K562 (cell line): ENCODE results near the gene CEBPB. TPM values are rescaled to one million over a fixed set of nuclear protein-coding genes. Genes with fewer than 3 reads are reported as not detected.

Source experiments
- ATAC-seq: fragments of 200-7000 bp; cut with Tn5 transposase; 3 replicates; pipeline ENCODE4 v1.9.1; 2020; ENCODE audit warnings: moderate library complexity
- BruUV-seq: library from RNA; stranded (reverse); fragments of 400-500 nt; replicated peaks from 2 replicates; lab custom pipeline; 2021; lab: Mats Ljungman, UMichigan
- CTCF ChIA-PET: fragments of 300-600 bp; formaldehyde crosslinking; extraction: SDS; loops from one replicate; lab custom pipeline; 2021; ENCODE audit warnings: low intra/inter-chr PET ratio; lab: Yijun Ruan, JAX
- POLR2A ChIA-PET: fragments of 300-600, 350-650 bp; sonication (Branson Sonifier 250); formaldehyde crosslinking; extraction: SDS; loops from one replicate; lab custom pipeline; 2021; ENCODE audit warnings: antibody characterized with exemption, inconsistent platforms; lab: Yijun Ruan, JAX
- DNase-seq, 4 experiments: peaks; one replicate each; pipeline versions ENCODE4 v3.0.0 to v3.0.0-alpha.2; 2011 to 2018; ENCODE audit warnings: low spot score in 3 of 4, mixed read lengths in 3 of 4; ENCODE audit errors: extremely low read depth in 1 of 4
- FAIRE-seq: peaks from 2 replicates; lab custom pipeline; 2011; peaks lifted over from hg19 to GRCh38; lab: Jason Lieb, UNC
- H2AFZ ChIP-seq: 2 replicates; pipeline ENCODE4 v1.6.0; 2011; ENCODE audit warnings: low read depth, low read length, control low read depth, inconsistent platforms
- H3K27ac ChIP-seq: fragments of 200-600 bp; 3 replicates; pipeline ENCODE4 v1.8.0; 2011; ENCODE audit warnings: low read depth, mild to moderate bottlenecking, control low read depth, inconsistent platforms, low read length, moderate library complexity, mixed read lengths; ENCODE audit errors: extremely low read depth
- H3K27me3 ChIP-seq, 2 experiments: fragments of 300-600 bp in 1 of 2; 2 replicates in 1 of 2; 3 replicates in 1 of 2; pipeline versions ENCODE4 v1.6.0 to v1.8.0; 2011; ENCODE audit warnings: inconsistent platforms in 2 of 2, low read length in 2 of 2, mild to moderate bottlenecking in 1 of 2, mixed read lengths in 1 of 2, moderate library complexity in 1 of 2; ENCODE audit not compliant: control insufficient read depth in 2 of 2, insufficient read depth in 2 of 2
- H3K36me3 ChIP-seq: fragments of 300-600 bp; 3 replicates; pipeline ENCODE4 v1.8.0; 2011; ENCODE audit warnings: mild to moderate bottlenecking, low read length, inconsistent platforms; ENCODE audit not compliant: control insufficient read depth, insufficient read depth
- H3K4me1 ChIP-seq, 2 experiments: fragments of 200-600 bp in 1 of 2; replicated peaks in 1 of 2; 2 replicates in 1 of 2; 3 replicates in 1 of 2; pipeline versions ENCODE4 v1.5.1 to v1.8.0; 2011; ENCODE audit warnings: inconsistent platforms in 2 of 2, low read length in 2 of 2, mild to moderate bottlenecking in 1 of 2, mixed read lengths in 1 of 2, moderate library complexity in 1 of 2; ENCODE audit not compliant: control insufficient read depth in 2 of 2, insufficient read depth in 2 of 2
- H3K4me2 ChIP-seq: 2 replicates; pipeline ENCODE4 v1.6.1; 2011; ENCODE audit warnings: low read length, control low read depth, inconsistent platforms, mixed read lengths; ENCODE audit not compliant: insufficient read depth
- H3K4me3 ChIP-seq: fragments of 200-600 bp; sonication (generic), shearing (Covaris generic); 2 replicates; pipeline ENCODE4 v1.5.1; 2016; ENCODE audit warnings: control low read depth, inconsistent platforms
- H3K79me2 ChIP-seq: fragments of 200-600 bp; 3 replicates; pipeline ENCODE4 v1.8.0; 2011; ENCODE audit warnings: low read length, inconsistent platforms; ENCODE audit not compliant: control insufficient read depth, insufficient read depth
- H3K9ac ChIP-seq, 2 experiments: 2 replicates each; pipeline versions ENCODE4 v1.6.0 to v1.6.1; 2011; ENCODE audit warnings: low read depth in 2 of 2, low read length in 2 of 2, control low read depth in 1 of 2, inconsistent platforms in 1 of 2, mild to moderate bottlenecking in 1 of 2, mixed read lengths in 1 of 2; ENCODE audit not compliant: insufficient read depth in 1 of 2
- H3K9me1 ChIP-seq: one replicate; pipeline ENCODE4 v1.6.0; 2011; ENCODE audit warnings: inconsistent platforms, mild to moderate bottlenecking, low read length, moderate library complexity; ENCODE audit not compliant: control insufficient read depth, insufficient read depth
- H3K9me3 ChIP-seq: replicated peaks from 2 replicates; pipeline ENCODE4 v1.5.1; 2011; ENCODE audit warnings: low read depth, low read length, inconsistent platforms; ENCODE audit not compliant: control insufficient read depth, insufficient read depth
- H4K20me1 ChIP-seq: replicated peaks from 2 replicates; pipeline ENCODE4 v1.6.1; 2011; ENCODE audit warnings: low read length, inconsistent platforms, mixed read lengths; ENCODE audit not compliant: control insufficient read depth, insufficient read depth
- AFF4 ChIP-seq: sonication (generic); formaldehyde crosslinking; IDR thresholded peaks from 2 replicates; pipeline ENCODE4 v1.8.0; 2023; ENCODE audit warnings: mild to moderate bottlenecking, missing genetic modification reagents
- ARHGAP35 ChIP-seq: fragments of 450-650 bp; IDR thresholded peaks from 2 replicates; pipeline ENCODE4 v1.6.1; 2018; ENCODE audit not compliant: partially characterized antibody
- CBX1 ChIP-seq: sonication (generic); IDR thresholded peaks from 2 replicates; pipeline ENCODE4 v1.6.1; 2016; ENCODE audit warnings: antibody characterized with exemption, low read depth, mild to moderate bottlenecking
- CHCHD3 ChIP-seq: fragments of 250-450 bp; sonication (Bioruptor Pico); IDR thresholded peaks from 2 replicates; pipeline ENCODE4 v2.1.2; 2022; ENCODE audit warnings: mild to moderate bottlenecking
- GATA2 ChIP-seq: sonication (generic); formaldehyde crosslinking; IDR thresholded peaks from 2 replicates; pipeline ENCODE4 v1.4.0; 2020; ENCODE audit warnings: mild to moderate bottlenecking, missing genetic modification reagents
- LARP7 ChIP-seq: fragments of 450-650 bp; IDR thresholded peaks from 2 replicates; pipeline ENCODE4 v1.6.1; 2016
- MAZ ChIP-seq, 2 experiments: fragments of 450-650 bp in 1 of 2; sonication (generic) in 1 of 2; formaldehyde crosslinking; IDR thresholded peaks in 1 of 2; conservative IDR thresholded peaks in 1 of 2; 2 replicates each; pipeline versions ENCODE4 v1.4.0 to v1.5.0; 2020; ENCODE audit warnings: mild to moderate bottlenecking in 1 of 2, missing genetic modification reagents in 1 of 2
- MCM3 ChIP-seq: fragments of 450-650 bp; IDR thresholded peaks from 2 replicates; pipeline ENCODE4 v1.6.1; 2016
- PHF20 ChIP-seq: fragments of 450-650 bp; IDR thresholded peaks from 2 replicates; pipeline ENCODE4 v1.6.1; 2018; ENCODE audit not compliant: partially characterized antibody
- PRDM10 ChIP-seq: fragments of 450-650 bp; IDR thresholded peaks from 2 replicates; pipeline ENCODE4 v1.6.1; 2018; ENCODE audit not compliant: partially characterized antibody
- RAD51 ChIP-seq: fragments of 450-650 bp; IDR thresholded peaks from 2 replicates; pipeline ENCODE4 v1.7.1; 2016; ENCODE audit warnings: low read depth, mild to moderate bottlenecking, borderline replicate concordance
- ZFP36 ChIP-seq: fragments of 150-350 bp; IDR thresholded peaks from 2 replicates; pipeline ENCODE4 v1.6.1; 2018; ENCODE audit warnings: low read length, low read depth; ENCODE audit not compliant: partially characterized antibody
- ZNF124 ChIP-seq: sonication (generic); formaldehyde crosslinking; IDR thresholded peaks from 2 replicates; pipeline ENCODE4 v1.8.1; 2022; ENCODE audit warnings: missing genetic modification reagents
- ZNF174 ChIP-seq: fragments of 250-450 bp; sonication (Bioruptor Pico); IDR thresholded peaks from 2 replicates; pipeline ENCODE4 v1.4.0; 2020; ENCODE audit warnings: mild to moderate bottlenecking
- ZNF695 ChIP-seq: fragments of 450-650 bp; formaldehyde crosslinking; IDR thresholded peaks from 2 replicates; pipeline ENCODE4 v1.4.0; 2020; ENCODE audit warnings: mild to moderate bottlenecking, moderate library complexity
- ZNF696 ChIP-seq: fragments of 250-450 bp; sonication (Bioruptor Pico); conservative IDR thresholded peaks from 2 replicates; pipeline ENCODE4 v1.4.0; 2020; ENCODE audit warnings: mild to moderate bottlenecking, moderate library complexity
- ZNF717 ChIP-seq: fragments of 250-450 bp; sonication (Bioruptor Pico); IDR thresholded peaks from 2 replicates; pipeline ENCODE4 v1.5.0; 2021
- WGBS: fragments of 100-300 bp; shearing (Covaris generic); methylation state at CpG from one replicate; pipeline ENCODE4 v1.1.6; 2016; ENCODE audit warnings: low coverage, mixed read lengths; ENCODE audit not compliant: insufficient coverage; ENCODE audit errors: missing lambda C conversion rate; 5-methylcytosine and 5-hydroxymethylcytosine counted together
- in situ Hi-C: fragments of 300-500 bp; cut with MboI; formaldehyde crosslinking; loops from 4 replicates; pipeline ENCODE4 v1.15.0; 2018; ENCODE audit warnings: inconsistent platforms, mixed read lengths
- intact Hi-C: fragments of 100-400 bp; cut with micrococcal nuclease; formaldehyde crosslinking; loops from 2 replicates; pipeline ENCODE4 v1.14.2; 2022
- polyA plus RNA-seq, 8 experiments: library from polyadenylated mRNA; depleted of rRNA in 4 of 8; stranded (reverse) in 5 of 8; unstranded in 3 of 8; fragments of >200 nt; fragmentation: Nextera tagmentation in 2 of 8; fragmentation: Illumina TruSeq in 1 of 8; extraction: Ambion mirVana in 2 of 8; extraction: Trizol in 1 of 8; gene quantifications; 2 replicates each; pipeline versions ENCODE4 v1.2.1 to v1.2.3, GENCODE V29; 2011 to 2014; ENCODE audit warnings: inconsistent platforms in 1 of 8, missing spikeins in 1 of 8
- total RNA-seq, 7 experiments: library from RNA; depleted of rRNA in 6 of 7; stranded (reverse); fragments of >200 nt in 6 of 7; fragmentation: Illumina TruSeq in 2 of 7; extraction: Trizol in 2 of 7; gene quantifications; 2 replicates each; pipeline versions ENCODE4 v1.2.1 to v1.2.3, GENCODE V29; 2011 to 2021; ENCODE audit warnings: low replicate concordance in 1 of 7

Gene CEBPB
- total and polyA plus RNA-seq, 9 of the 15 experiments (the other 6 are each of a cell fraction or from before 2014, with no cell fraction given), result 1.2 to 72.6 (median 7.8) TPM

GRCh38 chr20:50153153-50153499, 37.5 kb upstream of the CEBPB start:
- Histone ChIP-seq H3K4me2 (peak overlapping the region; percentile 93), H3K36me3 (peaks cover 32% of the 10 kb centered on the region; the same call in 2 of the 3 replicates), H3K4me3 (peak overlapping the region; percentile 93), H3K9ac (peak overlapping the region; percentile 94 to 97), H3K9me3 (no peaks in the 10 kb centered on the region), H3K79me2 (peaks cover 51% of the 10 kb centered on the region), H3K27me3 (no peaks in the 10 kb centered on the region), H2AFZ (peak overlapping the region; percentile 85), H4K20me1 (peaks cover 15% of the 10 kb centered on the region; the same call in 1 of the 2 replicates), H3K27ac (peak overlapping the region; percentile 92), H3K9me1 (no peaks in the 10 kb centered on the region), H3K4me1 (peaks cover 27 to 55% of the 10 kb centered on the region in 2 experiments)
- WGBS, result under 1% methylated on average over 18 of the region's 18 CpGs
- POLR2A ChIA-PET, result interaction anchor here (0.6 to 3.5 kb wide), 16 partner anchors 8 to 1341 kb away, joined by 3 to 22 read pairs (median 3); partner anchors contain the start of gene CEBPB
- intact Hi-C loops (loop anchor here (2.0 to 5.0 kb wide), 2 partner anchors 40 to 66 kb away; partner anchors contain the start of gene UBE2V1), in situ Hi-C loops (no loop called here)
- no TSS peak for BruUV-seq
- CTCF ChIA-PET, result interaction anchor here (0.6 kb wide), 1 partner anchor 819 kb away, joined by 3 read pairs; no protein-coding TSS in a partner anchor
- FAIRE-seq (no peak), DNase-seq (peak in 1 of 4 experiments; percentile 48), ATAC-seq (peak; percentile 9)
- TF ChIP-seq CHCHD3 (CRISPR knock-in tag), result no peak
- TF ChIP-seq ZNF174, result no peak
- no peak for TF ChIP-seq MAZ (CRISPR knock-in tag; conservative IDR thresholded peaks at IDR 0.05 in 1 of 2, IDR thresholded peaks at IDR 0.05 in 1 of 2)
- no peak for TF ChIP-seq PRDM10
- no peak for TF ChIP-seq ARHGAP35
- TF ChIP-seq ZNF717 (CRISPR knock-in tag), result no peak
- no peak for TF ChIP-seq GATA2 (CRISPR knock-in tag)
- TF ChIP-seq RAD51, result no peak
- no peak for TF ChIP-seq AFF4
- TF ChIP-seq ZNF124, result no peak
- no peak for TF ChIP-seq CBX1
- no peak for TF ChIP-seq ZFP36
- TF ChIP-seq PHF20, result peak; percentile 16
- no peak for TF ChIP-seq MCM3
- TF ChIP-seq ZNF696 (CRISPR knock-in tag), result no peak
- TF ChIP-seq ZNF695 (CRISPR knock-in tag), result no peak
- no peak for TF ChIP-seq LARP7
